GM21619 (cell line): ENCODE results near the gene WDFY1.

Source experiments
- ATAC-seq: cut with Tn5 transposase; IDR thresholded peaks from one replicate; pipeline ENCODE4 v1.9.1; 2021; ENCODE audit not compliant: unreplicated experiment

WDFY1 gene

GRCh38 chr2:223932816-223933800, 12.0 kb downstream of the WDFY1 start:
- no peak for ATAC-seq

- ATAC-seq: no peak
Measured at GRCh38 chr2:223930103-223930976, 14.8 kb downstream of the WDFY1 start.

GRCh38 chr2:223929571-223930102, 15.5 kb downstream of the WDFY1 start:
- no peak for ATAC-seq

GRCh38 chr2:223928113-223929006, 16.8 kb downstream of the WDFY1 start:
- no peak for ATAC-seq

GRCh38 chr2:223925106-223925505, 20.0 kb downstream of the WDFY1 start:
- no peak for ATAC-seq

GRCh38 chr2:223923976-223924375, 21.2 kb downstream of the WDFY1 start:
- ATAC-seq: no peak

- no peak for ATAC-seq
Measured at GRCh38 chr2:223922308-223922707, 22.8 kb downstream of the WDFY1 start.

- ATAC-seq: no peak
Measured at GRCh38 chr2:223921204-223921603, 23.9 kb downstream of the WDFY1 start.

GRCh38 chr2:223920109-223920508, 25.0 kb downstream of the WDFY1 start:
- ATAC-seq: no peak

DNA sequence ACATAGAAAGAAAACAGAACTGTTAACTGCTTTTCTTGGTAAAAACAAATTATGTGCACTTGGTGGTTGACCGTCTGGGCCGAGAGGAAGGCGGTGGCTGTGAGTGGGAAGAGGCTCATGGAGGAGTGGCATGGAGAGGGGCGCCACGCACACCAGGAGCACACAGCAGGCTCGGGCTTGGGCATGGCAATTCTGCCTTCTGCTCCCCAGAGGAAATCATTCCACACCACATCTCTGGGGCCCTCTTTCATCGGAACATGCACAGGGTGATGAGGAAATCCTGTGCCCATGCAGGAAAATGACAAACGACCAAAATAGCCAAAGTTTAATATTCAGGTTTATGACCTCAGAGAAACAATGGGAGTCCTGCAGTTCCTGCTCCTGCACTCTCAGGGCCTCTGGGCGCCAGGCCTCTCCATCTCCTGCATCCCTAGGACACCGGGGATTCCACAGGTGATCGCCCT, 26.4 kb downstream of the WDFY1 start:
- ATAC-seq: no peak

DNA sequence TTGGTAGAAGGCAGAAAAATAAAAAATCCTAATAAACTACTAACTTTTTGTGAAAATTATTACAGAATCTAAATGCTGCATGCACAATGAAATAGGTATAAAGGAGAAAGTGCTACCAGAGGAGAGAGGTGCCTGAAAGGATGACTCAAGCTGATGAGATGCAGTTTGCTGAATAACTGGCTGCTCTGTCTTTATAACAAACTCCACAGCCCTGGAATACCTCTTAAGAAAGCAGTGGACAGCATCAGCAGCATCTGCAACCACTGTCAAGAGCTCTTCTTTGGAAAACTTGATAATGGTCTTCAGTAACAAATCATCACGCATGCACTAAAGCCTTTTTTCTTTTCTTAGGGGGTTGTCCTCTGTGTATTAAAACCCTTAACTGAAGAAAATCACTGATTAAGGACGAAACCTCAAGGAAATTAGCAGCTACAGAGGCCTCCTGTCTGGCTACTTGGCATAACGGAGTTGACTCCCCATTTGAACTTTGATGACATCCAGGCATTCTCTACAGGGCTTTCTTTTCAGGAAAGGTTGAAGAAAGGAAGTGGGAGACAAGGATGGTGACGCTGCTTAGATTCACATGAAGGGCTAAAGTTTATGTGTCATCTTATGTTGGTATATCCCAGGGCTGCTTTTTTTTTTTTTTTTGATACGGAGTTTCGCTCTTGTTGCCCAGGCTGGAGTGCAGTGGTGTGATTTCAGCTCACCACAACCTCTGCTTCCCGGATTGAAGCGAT, 28.8 kb downstream of the WDFY1 start:
- no peak for ATAC-seq

GRCh38 chr2:223915071-223915470, 30.1 kb downstream of the WDFY1 start:
- ATAC-seq: no peak

- ATAC-seq: no peak
Measured at GRCh38 chr2:223914324-223914723, 30.8 kb downstream of the WDFY1 start.

GRCh38 chr2:223909001-223909741, 36.0 kb downstream of the WDFY1 start:
- ATAC-seq: no peak

GRCh38 chr2:223908304-223908998, 36.7 kb downstream of the WDFY1 start:
- ATAC-seq: no peak

GRCh38 chr2:223905996-223906395, 39.1 kb downstream of the WDFY1 start:
- no peak for ATAC-seq

GRCh38 chr2:223901854-223902253, 43.3 kb downstream of the WDFY1 start:
- ATAC-seq: no peak

DNA sequence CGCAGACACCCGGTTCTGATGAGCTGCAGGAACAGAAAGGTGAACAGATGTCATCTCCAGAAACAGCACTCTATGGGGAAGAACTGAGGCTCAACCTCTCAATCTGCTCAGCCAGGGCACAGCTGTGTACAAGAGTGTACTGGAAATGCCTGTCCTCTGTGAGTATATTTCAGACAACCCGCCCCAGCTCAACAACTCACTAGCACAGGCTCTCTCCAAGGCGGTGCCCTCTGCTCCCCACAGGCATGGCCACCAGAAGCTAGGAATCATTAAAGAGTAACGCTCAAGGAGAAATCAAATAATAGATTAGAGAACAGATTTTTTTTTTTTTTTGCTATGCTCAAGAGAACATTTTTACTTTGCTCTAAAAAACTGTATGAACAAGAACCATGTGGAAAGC, 43.8 kb downstream of the WDFY1 start:
- no peak for ATAC-seq
